HepG2 (cell line): Measurements from ENCODE around the gene BAG5. TPM values are rescaled to one million over a fixed set of nuclear protein-coding genes. Genes with fewer than 3 reads are reported as not detected.
A peak's percentile ranks its signal among the peaks of the same experiment; 100 is the strongest.

ENCODE experiments used
- ATAC-seq: fragments of 200-7000 bp; cut with Tn5 transposase; 3 replicates; pipeline ENCODE4 v1.9.1; 2020; ENCODE audit warnings: mild to moderate bottlenecking, moderate library complexity
- BruUV-seq: library from RNA; stranded (reverse); fragments of 400-500 nt; replicated peaks from 2 replicates; lab custom pipeline; 2021; lab: Mats Ljungman, UMichigan
- CTCF ChIA-PET: fragments of 300-600 bp; formaldehyde crosslinking; extraction: SDS; loops from one replicate; lab custom pipeline; 2021; ENCODE audit warnings: low total read pairs, inconsistent platforms, low intra/inter-chr PET ratio; lab: Yijun Ruan, JAX
- POLR2A ChIA-PET: fragments of 350-600 bp; sonication (Branson Sonifier 250); formaldehyde crosslinking; loops from one replicate; lab custom pipeline; 2020; ENCODE audit warnings: antibody characterized with exemption, inconsistent platforms; lab: Yijun Ruan, JAX
- DNase-seq: peaks from one replicate; pipeline ENCODE4 v3.0.0-alpha.2; 2015; ENCODE audit warnings: low spot score
- FAIRE-seq: peaks from 3 replicates; lab custom pipeline; 2011; peaks lifted over from hg19 to GRCh38; lab: Jason Lieb, UNC
- H2AFZ ChIP-seq: one replicate; pipeline ENCODE4 v1.6.1; 2011; ENCODE audit warnings: low read length, inconsistent platforms
- H3K27ac ChIP-seq: fragments of 300-600 bp; 3 replicates; pipeline ENCODE4 v1.8.0; 2011; ENCODE audit warnings: mixed run types, mild to moderate bottlenecking, mixed read lengths, low read length, inconsistent platforms; ENCODE audit not compliant: insufficient read depth; ENCODE audit errors: extremely low read length
- H3K27me3 ChIP-seq, 2 experiments: fragments of 200-600 bp in 1 of 2; 2 replicates in 1 of 2; 3 replicates in 1 of 2; pipeline versions ENCODE4 v1.6.0 to v1.8.0; 2011; ENCODE audit warnings: low read length in 2 of 2, mild to moderate bottlenecking in 2 of 2, moderate library complexity in 2 of 2, inconsistent platforms in 1 of 2; ENCODE audit not compliant: insufficient read depth in 2 of 2, control insufficient read depth in 1 of 2
- H3K36me3 ChIP-seq, 2 experiments: fragments of 200-600 bp in 1 of 2; replicated peaks in 1 of 2; 2 replicates in 1 of 2; 3 replicates in 1 of 2; pipeline versions ENCODE4 v1.5.1 to v1.8.0; 2011; ENCODE audit warnings: low read length in 2 of 2, inconsistent platforms in 1 of 2; ENCODE audit not compliant: insufficient read depth in 2 of 2, control insufficient read depth in 1 of 2
- H3K4me1 ChIP-seq: 2 replicates; pipeline ENCODE4 v1.5.1; 2012; ENCODE audit warnings: low read length, inconsistent platforms; ENCODE audit not compliant: insufficient read depth
- H3K4me2 ChIP-seq: 2 replicates; pipeline ENCODE4 v1.6.0; 2011; ENCODE audit warnings: low read depth, low read length, inconsistent platforms
- H3K4me3 ChIP-seq, 3 experiments: fragments of 200-600 bp in 1 of 3; sonication (generic), shearing (Covaris generic) in 1 of 3; replicated peaks in 1 of 3; 2 replicates each; pipeline ENCODE4 v1.5.1; 2011 to 2016; ENCODE audit warnings: low read length in 3 of 3, inconsistent platforms in 2 of 3, low read depth in 2 of 3, mild to moderate bottlenecking in 2 of 3, control low read depth in 1 of 3, mixed read lengths in 1 of 3; ENCODE audit not compliant: insufficient read depth in 1 of 3
- H3K79me2 ChIP-seq: one replicate; pipeline ENCODE4 v1.6.1; 2011; ENCODE audit warnings: low read length, inconsistent platforms; ENCODE audit not compliant: insufficient read depth
- H3K9ac ChIP-seq: 2 replicates; pipeline ENCODE4 v1.6.0; 2011; ENCODE audit warnings: mild to moderate bottlenecking, low read depth, low read length, inconsistent platforms; ENCODE audit not compliant: insufficient read depth
- H3K9me3 ChIP-seq: 2 replicates; pipeline ENCODE4 v1.5.1; 2012; ENCODE audit warnings: mild to moderate bottlenecking, low read length
- H4K20me1 ChIP-seq: 2 replicates; pipeline ENCODE4 v1.6.0; 2011; ENCODE audit warnings: inconsistent platforms, mild to moderate bottlenecking, low read length, moderate library complexity; ENCODE audit not compliant: insufficient read depth
- AGO1 ChIP-seq: fragments of 200-400 bp; formaldehyde crosslinking; IDR thresholded peaks from 2 replicates; pipeline ENCODE4 v1.6.1; 2017; ENCODE audit warnings: mild to moderate bottlenecking, low read depth, low read length, moderate library complexity; ENCODE audit not compliant: poor library complexity, severe bottlenecking
- AGO2 ChIP-seq: fragments of 200-400 bp; formaldehyde crosslinking; optimal IDR thresholded peaks from 2 replicates; pipeline ENCODE3; 2017; ENCODE audit warnings: mild to moderate bottlenecking, low read depth, low read length, moderate library complexity
- HNRNPL ChIP-seq: fragments of 200-400 bp; formaldehyde crosslinking; IDR thresholded peaks from 2 replicates; pipeline ENCODE4 v1.6.1; 2017; ENCODE audit warnings: mild to moderate bottlenecking, low read depth, low read length
- KDM5A ChIP-seq: fragments of 200-600 bp; sonication (generic); IDR thresholded peaks from 2 replicates; pipeline ENCODE4 v1.7.0; 2018; ENCODE audit warnings: antibody characterized with exemption, mild to moderate bottlenecking, low read length, borderline replicate concordance
- PCBP2 ChIP-seq: fragments of 200-400 bp; formaldehyde crosslinking; optimal IDR thresholded peaks from 2 replicates; pipeline ENCODE3; 2018; ENCODE audit warnings: low read length, low read depth; ENCODE audit not compliant: poor library complexity, severe bottlenecking
- POLR2G ChIP-seq: fragments of 200-400 bp; formaldehyde crosslinking; IDR thresholded peaks from 2 replicates; pipeline ENCODE4 v1.6.1; 2018; ENCODE audit warnings: mild to moderate bottlenecking, low read depth, low read length, moderate library complexity
- WGBS: methylation state at CpG from one replicate; pipeline ENCODE4 v1.1.6; 2017; ENCODE audit warnings: low lambda C conversion rate; 5-methylcytosine and 5-hydroxymethylcytosine counted together
- in situ Hi-C: cut with HindIII; loops from 2 replicates; pipeline ENCODE4 v1.10.0; 2017; ENCODE audit warnings: low pct_unique_long_range_greater_than_20kb; ENCODE audit not compliant: extremely low pct_ligation_motif_present
- intact Hi-C: fragments of 100-400 bp; cut with micrococcal nuclease; formaldehyde crosslinking; loops from one replicate; pipeline ENCODE4 v1.10.0; 2022; ENCODE audit not compliant: unreplicated experiment
- polyA plus RNA-seq, 8 experiments: library from polyadenylated mRNA; depleted of rRNA in 3 of 8; stranded (reverse) in 7 of 8; unstranded in 1 of 8; fragments of >200 nt; fragmentation: Illumina TruSeq in 4 of 8; extraction: Trizol in 4 of 8; gene quantifications; 2 replicates each; pipeline versions ENCODE4 v1.2.1 to v1.2.3, GENCODE V29; 2011 to 2016; ENCODE audit warnings: low read depth in 4 of 8, missing spikeins in 1 of 8, mixed read lengths in 1 of 8; ENCODE audit not compliant: insufficient read depth in 1 of 8
- total RNA-seq, 5 experiments: library from RNA; depleted of rRNA; stranded (reverse); fragments of >200 nt; fragmentation: Illumina TruSeq; extraction: Trizol; gene quantifications; 2 replicates each; pipeline ENCODE4 v1.2.3, GENCODE V29; 2016; ENCODE audit warnings: low read depth in 1 of 5
- TF ChIP-seq, protein P1 (sequence below): sonication (generic); formaldehyde crosslinking; IDR thresholded peaks from 2 replicates; pipeline ENCODE4 v1.4.0; 2020; ENCODE audit warnings: missing genetic modification reagents, mild to moderate bottlenecking, borderline replicate concordance

BAG5 gene
- total and polyA plus RNA-seq, 2 of the 13 experiments (the other 11 are each of a cell fraction or from before 2014, with no cell fraction given), result 3.5 to 21.0 TPM

DNA sequence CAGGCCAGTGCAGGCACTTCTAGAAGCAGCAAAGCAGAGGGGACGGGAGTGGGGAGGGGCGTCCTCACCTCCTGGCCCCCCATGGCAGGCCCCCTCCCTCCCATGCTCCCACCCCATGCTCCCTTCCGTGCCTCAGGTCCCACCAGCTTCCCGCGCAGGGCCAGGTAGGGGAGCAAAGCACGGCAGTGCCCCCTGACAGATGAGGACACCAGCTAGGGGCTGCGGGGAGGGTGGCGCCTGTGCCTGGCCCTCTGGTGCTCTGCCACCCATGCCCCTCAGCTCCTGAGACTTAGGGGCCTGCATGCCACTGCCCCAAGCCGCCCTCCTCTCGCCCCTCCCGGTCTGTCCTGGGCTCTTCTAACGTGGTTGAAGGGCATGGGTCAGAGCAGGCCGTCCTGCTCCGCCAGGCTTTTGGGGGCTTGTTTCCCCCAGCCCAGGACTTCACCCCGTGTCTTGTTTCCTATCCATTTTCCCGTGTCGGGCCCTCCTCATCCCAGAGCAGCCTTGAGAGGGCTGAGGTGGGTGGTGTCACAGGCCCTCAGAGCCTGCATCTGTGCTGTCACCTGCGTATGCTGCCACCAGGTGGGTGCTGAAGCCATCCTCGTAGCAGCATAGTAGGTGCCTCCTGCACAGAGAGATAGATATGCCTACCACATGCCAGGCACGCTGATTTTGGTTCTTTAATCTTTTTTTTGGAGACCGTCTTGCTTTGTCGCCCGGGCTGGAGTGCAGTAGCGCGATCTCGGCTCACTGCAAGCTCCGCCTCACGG, 23.2 kb downstream of the BAG5 start (continued):
- TF ChIP-seq, protein P1, sequence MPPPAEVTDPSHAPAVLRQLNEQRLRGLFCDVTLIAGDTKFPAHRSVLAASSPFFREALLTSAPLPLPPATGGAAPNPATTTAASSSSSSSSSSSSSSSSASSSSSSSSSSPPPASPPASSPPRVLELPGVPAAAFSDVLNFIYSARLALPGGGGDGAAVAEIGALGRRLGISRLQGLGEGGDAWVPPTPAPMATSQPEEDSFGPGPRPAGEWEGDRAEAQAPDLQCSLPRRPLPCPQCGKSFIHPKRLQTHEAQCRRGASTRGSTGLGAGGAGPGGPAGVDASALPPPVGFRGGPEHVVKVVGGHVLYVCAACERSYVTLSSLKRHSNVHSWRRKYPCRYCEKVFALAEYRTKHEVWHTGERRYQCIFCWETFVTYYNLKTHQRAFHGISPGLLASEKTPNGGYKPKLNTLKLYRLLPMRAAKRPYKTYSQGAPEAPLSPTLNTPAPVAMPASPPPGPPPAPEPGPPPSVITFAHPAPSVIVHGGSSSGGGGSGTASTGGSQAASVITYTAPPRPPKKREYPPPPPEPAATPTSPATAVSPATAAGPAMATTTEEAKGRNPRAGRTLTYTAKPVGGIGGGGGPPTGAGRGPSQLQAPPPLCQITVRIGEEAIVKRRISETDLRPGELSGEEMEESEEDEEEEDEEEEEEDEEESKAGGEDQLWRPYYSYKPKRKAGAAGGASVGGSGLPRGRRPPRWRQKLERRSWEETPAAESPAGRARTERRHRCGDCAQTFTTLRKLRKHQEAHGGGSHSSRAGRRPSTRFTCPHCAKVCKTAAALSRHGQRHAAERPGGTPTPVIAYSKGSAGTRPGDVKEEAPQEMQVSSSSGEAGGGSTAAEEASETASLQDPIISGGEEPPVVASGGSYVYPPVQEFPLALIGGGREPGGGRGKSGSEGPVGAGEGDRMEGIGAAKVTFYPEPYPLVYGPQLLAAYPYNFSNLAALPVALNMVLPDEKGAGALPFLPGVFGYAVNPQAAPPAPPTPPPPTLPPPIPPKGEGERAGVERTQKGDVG (CRISPR knock-in tag), result no peak
- TF ChIP-seq KDM5A, result no peak

- Histone ChIP-seq H3K36me3 (no peaks in the 10 kb centered on the region; a peak in 1 of 5 replicates), H3K9me3 (no peaks in the 10 kb centered on the region), H4K20me1 (no peaks in the 10 kb centered on the region), H3K27me3 (peaks cover 2 to 19% of the 10 kb centered on the region in 2 experiments; a peak in 2 of 5 replicates), H3K4me3 (no peak overlapping the region), H3K4me1 (peaks cover 51% of the 10 kb centered on the region), H3K4me2 (no peak overlapping the region), H3K79me2 (no peaks in the 10 kb centered on the region), H2AFZ (no peak overlapping the region), H3K9ac (no peak overlapping the region), H3K27ac (no peak overlapping the region)
- ChIA-PET POLR2A (interaction anchor here (0.9 to 6.9 kb wide), 2 partner anchors 10 to 16 kb away, joined by 4 to 37 read pairs; partner anchors contain the start of gene TRMT61A), CTCF (no interaction called here)
- 0 out of 2 replicates have a peak, but pooled peaks have one; percentile 7 for TF ChIP-seq POLR2G
- no peak for TF ChIP-seq PCBP2
- TF ChIP-seq AGO2, result peak; percentile 86
- TF ChIP-seq AGO1, result peak; percentile 92
- 0 out of 2 replicates have a peak, but pooled peaks have one; percentile 63 for TF ChIP-seq HNRNPL
- BruUV-seq, result no TSS peak
- no peak for FAIRE-seq
- no peak for DNase-seq
- 70% methylated on average over 8 of the region's 30 CpGs for WGBS
- peak; percentile 5 for ATAC-seq
- in situ Hi-C loops (no loop called here), intact Hi-C loops (no loop called here)
Observed at GRCh38 chr14:103538291-103539055, 24.0 kb downstream of the BAG5 start.
